ENCODE results near the gene QPCTL. TPM values are rescaled to one million over a fixed set of nuclear protein-coding genes. Genes with fewer than 3 reads are reported as not detected.
A peak's percentile ranks its signal among the peaks of the same experiment; 100 is the strongest.

Gene QPCTL
- total RNA-seq, 1 experiment from 2014 or later, result 13.7 TPM

GRCh38 chr19:45730368-45731288 lies 38.2 kb downstream of the QPCTL start, which contains the start of gene FBXO46:
Gene FBXO46 (minus strand): TSS chr19:45730896. CDS start chr19:45713495, 17,401 bp downstream.
- peak within 1 kb of the TSS; percentile 79 for H3K14ac ChIP-seq (ENCODE audit: insufficient read depth, low read length)
- no peaks in the 10 kb centered on the region for H3K27me3 Mint-ChIP-seq (ENCODE audit: low read depth)
- no peaks in the 10 kb centered on the region for H3K4me1 ChIP-seq (ENCODE audit: insufficient read depth, low read length)
- no peak within 1 kb of the TSS for H3K23ac ChIP-seq (ENCODE audit: insufficient read length, low read depth, low read length)
- peak within 1 kb of the TSS; percentile 96 to 97 for H3K4me3 Mint-ChIP-seq
- no peak within 1 kb of the TSS for H3K27ac ChIP-seq (ENCODE audit: insufficient read length, low read depth, low read length)
- no peaks in the 10 kb centered on the region for H3K27me3 ChIP-seq (ENCODE audit: insufficient read depth, low read length)
- H2BK12ac ChIP-seq (ENCODE audit: insufficient read length, low read depth, low read length), result no peak within 1 kb of the TSS
- no peak within 1 kb of the TSS for H4K8ac ChIP-seq (replicated peaks; ENCODE audit: insufficient read length, low read depth, low read length)
- peak within 1 kb of the TSS; percentile 20 for H3K56ac ChIP-seq (ENCODE audit: insufficient read length, low read depth, low read length)
- no peak within 1 kb of the TSS for H2BK15ac ChIP-seq (ENCODE audit: low read depth, low read length)
- peak within 1 kb of the TSS; percentile 76 for H3K9ac ChIP-seq (ENCODE audit: extremely low read depth, insufficient read length, low read length)
- H4K5ac ChIP-seq (ENCODE audit: insufficient read length, low read depth, low read length), result no peak within 1 kb of the TSS
- H3K4me2 ChIP-seq (ENCODE audit: insufficient read depth, insufficient read length, low read length), result peak within 1 kb of the TSS; percentile 78
- no peaks in the 10 kb centered on the region for H3K9me3 Mint-ChIP-seq
- H2AFZ ChIP-seq (ENCODE audit: low read length), result no peak within 1 kb of the TSS
- H3K18ac ChIP-seq (ENCODE audit: insufficient read length, low read depth, low read length), result peak within 1 kb of the TSS; percentile 63
- peaks cover 0 to 2% (median 0%) of the 10 kb centered on the region in 3 experiments; a peak in 1 of 7 replicates for H3K36me3 Mint-ChIP-seq (ENCODE audit: insufficient read depth in 1 of 3, low read depth in 3 of 3)
- H3K9me3 ChIP-seq (ENCODE audit: control insufficient read depth, low read depth, low read length), result no peaks in the 10 kb centered on the region
- H3T11ph ChIP-seq (ENCODE audit: low read length), result no peak within 1 kb of the TSS
- H2BK20ac ChIP-seq (ENCODE audit: low read depth, low read length, poor library complexity, severe bottlenecking), result no peak within 1 kb of the TSS
- WGBS (ENCODE audit: extremely low coverage, insufficient read length, low lambda C conversion rate), result no CpG with 5 or more reads among the region's 48 CpGs
- H4K20me1 ChIP-seq (ENCODE audit: control insufficient read depth, insufficient read depth, insufficient read length), result no peaks in the 10 kb centered on the region
- TF ChIP-seq CTCF (conservative IDR thresholded peaks at IDR 0.05), result 0 out of 3 replicates have a peak, but pooled peaks have one; percentile 17
- H2BK120ac ChIP-seq (ENCODE audit: low read depth, low read length, poor library complexity, severe bottlenecking), result no peak within 1 kb of the TSS
- H3K27ac Mint-ChIP-seq, result peak within 1 kb of the TSS; percentile 81 to 98 (median 98); a peak in 6 of 7 replicates
- peak; percentile 98 for DNase-seq
- H3K79me1 ChIP-seq (ENCODE audit: insufficient read depth, low read depth, low read length, poor library complexity, severe bottlenecking), result peaks cover 5% of the 10 kb centered on the region
- H4K91ac ChIP-seq (ENCODE audit: insufficient read length, low read depth, low read length), result no peak within 1 kb of the TSS
- H2BK5ac ChIP-seq (ENCODE audit: insufficient read length, low read length), result no peak within 1 kb of the TSS
- H3K23me2 ChIP-seq (ENCODE audit: insufficient read length, low read depth, low read length, poor library complexity, severe bottlenecking), result no peaks in the 10 kb centered on the region
- peaks cover 4% of the 10 kb centered on the region; the same call in 1 of the 2 replicates for H3K79me2 ChIP-seq (ENCODE audit: insufficient read depth, low read length)
- no peak within 1 kb of the TSS for H2AK5ac ChIP-seq (ENCODE audit: insufficient read length, low read length)
- no peak within 1 kb of the TSS for H3K4ac ChIP-seq (ENCODE audit: low read depth, low read length)
- H3K4me1 Mint-ChIP-seq, result peaks cover 13 to 19% of the 10 kb centered on the region in 2 experiments
